22Rv1 (cell line): ENCODE data around the gene NRIP2.

Source experiments
- ZFX ChIP-seq: fragments of 450-650 bp; IDR thresholded peaks from 2 replicates; pipeline ENCODE4 v1.6.1; 2017; ENCODE audit warnings: antibody characterized with exemption, borderline replicate concordance
- TF ChIP-seq, protein P1 (sequence below): fragments of 450-650 bp; IDR thresholded peaks from 2 replicates; pipeline ENCODE4 v1.5.1; 2017; ENCODE audit warnings: mild to moderate bottlenecking

DNA sequence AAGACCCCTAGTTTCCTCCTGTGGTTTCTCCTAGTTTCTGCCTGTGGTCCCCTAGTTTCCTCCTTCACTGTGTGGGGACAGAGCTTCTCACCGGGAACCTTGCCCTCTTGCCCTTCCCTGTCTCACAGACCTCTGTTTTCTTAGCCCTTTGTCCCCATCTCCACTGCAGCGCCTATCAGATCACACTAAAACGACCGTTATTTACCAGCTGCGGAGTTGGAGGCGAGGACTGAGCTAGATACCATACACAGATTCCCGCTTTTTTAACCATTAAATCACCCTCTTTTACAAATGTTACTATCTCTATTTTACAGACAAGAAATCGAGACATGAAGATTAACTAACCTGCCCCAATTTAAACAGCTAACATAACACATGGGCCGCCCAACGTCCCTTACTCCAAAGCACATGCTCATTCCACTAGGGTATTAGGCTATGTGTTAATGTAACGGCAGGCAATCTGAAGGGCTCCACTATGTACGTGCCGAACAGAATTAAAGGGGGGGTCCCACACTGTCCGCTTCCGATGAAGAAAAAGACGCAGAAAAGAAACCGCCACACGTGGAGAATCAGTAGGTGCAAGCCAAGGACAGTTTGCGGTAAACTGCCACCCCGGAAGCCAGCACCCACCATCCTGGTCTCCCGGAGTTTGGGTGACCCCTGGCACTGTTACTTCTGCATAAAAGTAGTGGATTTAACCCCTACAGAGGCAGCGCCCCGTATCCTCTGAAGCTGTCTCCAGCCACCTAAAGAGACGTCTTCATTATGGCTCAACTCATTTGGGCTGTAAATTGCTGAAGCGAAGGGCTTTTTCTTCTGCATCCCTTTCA, 41.9 kb downstream of the NRIP2 start:
- TF ChIP-seq, protein P1, sequence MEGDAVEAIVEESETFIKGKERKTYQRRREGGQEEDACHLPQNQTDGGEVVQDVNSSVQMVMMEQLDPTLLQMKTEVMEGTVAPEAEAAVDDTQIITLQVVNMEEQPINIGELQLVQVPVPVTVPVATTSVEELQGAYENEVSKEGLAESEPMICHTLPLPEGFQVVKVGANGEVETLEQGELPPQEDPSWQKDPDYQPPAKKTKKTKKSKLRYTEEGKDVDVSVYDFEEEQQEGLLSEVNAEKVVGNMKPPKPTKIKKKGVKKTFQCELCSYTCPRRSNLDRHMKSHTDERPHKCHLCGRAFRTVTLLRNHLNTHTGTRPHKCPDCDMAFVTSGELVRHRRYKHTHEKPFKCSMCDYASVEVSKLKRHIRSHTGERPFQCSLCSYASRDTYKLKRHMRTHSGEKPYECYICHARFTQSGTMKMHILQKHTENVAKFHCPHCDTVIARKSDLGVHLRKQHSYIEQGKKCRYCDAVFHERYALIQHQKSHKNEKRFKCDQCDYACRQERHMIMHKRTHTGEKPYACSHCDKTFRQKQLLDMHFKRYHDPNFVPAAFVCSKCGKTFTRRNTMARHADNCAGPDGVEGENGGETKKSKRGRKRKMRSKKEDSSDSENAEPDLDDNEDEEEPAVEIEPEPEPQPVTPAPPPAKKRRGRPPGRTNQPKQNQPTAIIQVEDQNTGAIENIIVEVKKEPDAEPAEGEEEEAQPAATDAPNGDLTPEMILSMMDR, result no peak
- no peak for TF ChIP-seq ZFX
